Fibroblast of lung (primary cell): ENCODE results near the gene GRIN2D. TPM values are rescaled to one million over a fixed set of nuclear protein-coding genes. Genes with fewer than 3 reads are reported as not detected.

Experiments used
- DNase-seq, 2 donors: peaks; one replicate each; pipeline versions ENCODE4 v3.0.0 to v3.0.0-alpha.2; 2010; ENCODE audit warnings: low read depth in 2 of 2
- H2AFZ ChIP-seq: 2 replicates; pipeline ENCODE4 v1.5.1; 2012; ENCODE audit warnings: low read length, control low read depth, inconsistent platforms
- H3K27ac ChIP-seq: 2 replicates; pipeline ENCODE4 v1.5.1; 2011; ENCODE audit warnings: low read length, control low read depth; ENCODE audit not compliant: insufficient read depth
- H3K27me3 ChIP-seq: 2 replicates; pipeline ENCODE4 v1.5.1; 2011; ENCODE audit warnings: mild to moderate bottlenecking, low read length; ENCODE audit not compliant: control insufficient read depth, insufficient read depth
- H3K36me3 ChIP-seq: 2 replicates; pipeline ENCODE4 v1.5.1; 2011; ENCODE audit warnings: low read length; ENCODE audit not compliant: control insufficient read depth, insufficient read depth
- H3K4me1 ChIP-seq: 2 replicates; pipeline ENCODE4 v1.5.1; 2011; ENCODE audit warnings: low read length; ENCODE audit not compliant: control insufficient read depth, insufficient read depth; ENCODE audit errors: extremely low read depth
- H3K4me2 ChIP-seq: 2 replicates; pipeline ENCODE4 v1.5.1; 2011; ENCODE audit warnings: low read length, control low read depth; ENCODE audit not compliant: insufficient read depth; ENCODE audit errors: extremely low read depth
- H3K4me3 ChIP-seq, 4 experiments: fragments of 200-600 bp in 1 of 4; sonication (generic) in 1 of 4; replicated peaks in 1 of 4; 2 replicates each; pipeline ENCODE4 v1.5.1; 2011 to 2016; ENCODE audit warnings: low read length in 4 of 4, low read depth in 3 of 4, mild to moderate bottlenecking in 3 of 4, control low read depth in 2 of 4, inconsistent platforms in 1 of 4, mixed read lengths in 1 of 4; ENCODE audit not compliant: insufficient read depth in 1 of 4; ENCODE audit errors: control extremely low read depth in 1 of 4
- H3K79me2 ChIP-seq: 2 replicates; pipeline ENCODE4 v1.5.1; 2012; ENCODE audit warnings: mild to moderate bottlenecking, low read length, inconsistent platforms; ENCODE audit not compliant: control insufficient read depth, insufficient read depth
- H3K9ac ChIP-seq: 2 replicates; pipeline ENCODE4 v1.5.1; 2011; ENCODE audit warnings: mild to moderate bottlenecking, low read length, control low read depth; ENCODE audit not compliant: insufficient read depth
- H3K9me3 ChIP-seq: 2 replicates; pipeline ENCODE4 v1.5.1; 2012; ENCODE audit warnings: low read depth, low read length; ENCODE audit not compliant: control insufficient read depth, insufficient read depth
- H4K20me1 ChIP-seq: 2 replicates; pipeline ENCODE4 v1.5.1; 2011; ENCODE audit warnings: low read length; ENCODE audit not compliant: control insufficient read depth, insufficient read depth; ENCODE audit errors: extremely low read depth
- CTCF ChIP-seq, 2 donors: IDR thresholded peaks in 1 of 2; conservative IDR thresholded peaks in 1 of 2; 1 replicate in 1 of 2; 2 replicates in 1 of 2; pipeline ENCODE4 v1.5.1; 2011 to 2012; ENCODE audit warnings: low read length in 2 of 2, control low read depth in 1 of 2, inconsistent platforms in 1 of 2, low read depth in 1 of 2, mild to moderate bottlenecking in 1 of 2
- EZH2 ChIP-seq: IDR thresholded peaks from 2 replicates; pipeline ENCODE4 v1.5.1; 2012; ENCODE audit warnings: low read length, control low read depth, mild to moderate bottlenecking; ENCODE audit errors: missing control alignments
- polyA plus RNA-seq, 2 donors: library from polyadenylated mRNA; depleted of rRNA in 1 of 2; stranded (reverse) in 1 of 2; unstranded in 1 of 2; fragments of >200 nt; gene quantifications; 2 replicates each; pipeline ENCODE4 v1.2.1, GENCODE V29; 2011 to 2012; ENCODE audit warnings: missing spikeins in 1 of 2
- total RNA-seq: library from RNA; depleted of rRNA; stranded (reverse); fragments of >200 nt; gene quantifications from 2 replicates; pipeline ENCODE4 v1.2.1, GENCODE V29; 2014

The GRIN2D gene
- total and polyA plus RNA-seq, 2 donors (not counting 1 experiment from before 2014, with no cell fraction given): under 0.01 to 0.08 TPM

GRCh38 chr19:48415806-48416221 lies 22.3 kb downstream of the GRIN2D start:
- TF ChIP-seq EZH2: no peak
- TF ChIP-seq CTCF (conservative IDR thresholded peaks at IDR 0.05 in 1 of 2, IDR thresholded peaks at IDR 0.05 in 1 of 2; ENCODE audit: low read depth in 1 of 2, low read length in 2 of 2): no peak
- Histone ChIP-seq H2AFZ (no peak overlapping the region), H3K4me2 (no peak overlapping the region)

GRCh38 chr19:48417421-48417820 lies 24.0 kb downstream of the GRIN2D start:
- H3K4me2 ChIP-seq: no peak overlapping the region

More at GRCh38 chr19:48415806-48416221, 22.3 kb downstream of the GRIN2D start:
- Histone ChIP-seq H3K9me3 (no peaks in the 10 kb centered on the region), H3K79me2 (no peaks in the 10 kb centered on the region), H3K36me3 (no peaks in the 10 kb centered on the region), H3K9ac (no peak overlapping the region), H3K27me3 (no peaks in the 10 kb centered on the region), H3K27ac (no peak overlapping the region), H3K4me3 (no peak overlapping the region), H4K20me1 (no peaks in the 10 kb centered on the region), H3K4me1 (peaks cover 6% of the 10 kb centered on the region)
- DNase-seq: no peak

GRCh38 chr19:48418317-48419064 lies 25.0 kb downstream of the GRIN2D start:
- Histone ChIP-seq H3K4me2 (no peak overlapping the region), H3K9ac (no peak overlapping the region), H3K27me3 (no peaks in the 10 kb centered on the region), H3K27ac (no peak overlapping the region), H3K4me3 (no peak overlapping the region), H3K36me3 (no peaks in the 10 kb centered on the region), H2AFZ (no peak overlapping the region), H3K4me1 (peaks cover 6% of the 10 kb centered on the region), H3K9me3 (no peaks in the 10 kb centered on the region), H3K79me2 (no peaks in the 10 kb centered on the region), H4K20me1 (no peaks in the 10 kb centered on the region)
- TF ChIP-seq CTCF (conservative IDR thresholded peaks at IDR 0.05 in 1 of 2, IDR thresholded peaks at IDR 0.05 in 1 of 2; ENCODE audit: low read depth in 1 of 2, low read length in 2 of 2): peak in 1 of 2 donors; percentile 7
- no peak for TF ChIP-seq EZH2
- peak in 1 of 2 donors; percentile 69 for DNase-seq

More at GRCh38 chr19:48417421-48417820, 24.0 kb downstream of the GRIN2D start:
- Histone ChIP-seq H2AFZ (no peak overlapping the region), H3K4me1 (peaks cover 6% of the 10 kb centered on the region), H3K36me3 (no peaks in the 10 kb centered on the region), H3K9ac (no peak overlapping the region), H3K27me3 (no peaks in the 10 kb centered on the region), H3K27ac (no peak overlapping the region), H3K9me3 (no peaks in the 10 kb centered on the region), H3K4me3 (no peak overlapping the region), H4K20me1 (no peaks in the 10 kb centered on the region), H3K79me2 (no peaks in the 10 kb centered on the region)
- DNase-seq: no peak
- TF ChIP-seq CTCF (conservative IDR thresholded peaks at IDR 0.05 in 1 of 2, IDR thresholded peaks at IDR 0.05 in 1 of 2; ENCODE audit: low read depth in 1 of 2, low read length in 2 of 2) (no peak), EZH2 (no peak)
